ENCODE data around the gene DYNLT5. TPM values are rescaled to one million over a fixed set of nuclear protein-coding genes. Genes with fewer than 3 reads are reported as not detected.

The DYNLT5 gene
- polyA plus RNA-seq, 1 donor (not counting 4 experiments of a cell fraction or from before 2014, with no cell fraction given): not detected

GRCh38 chr1:66824771-66825170 lies 72.5 kb downstream of the DYNLT5 start:
- H3K27ac ChIP-seq (ENCODE audit: control insufficient read depth, insufficient read depth, low read length): no peak overlapping the region
- no peaks in the 10 kb centered on the region for H3K79me2 ChIP-seq (ENCODE audit: control insufficient read depth, insufficient read depth, low read length)
- TF ChIP-seq EZH2 (IDR thresholded peaks at IDR 0.05; ENCODE audit: low read length) (no peak), CTCF (optimal IDR thresholded peaks at IDR 0.05 in 1 of 3, IDR thresholded peaks at IDR 0.05 in 1 of 3, conservative IDR thresholded peaks at IDR 0.05 in 1 of 3; ENCODE audit: extremely low read depth in 1 of 3, insufficient read depth in 2 of 3, low read length in 3 of 3) (no peak)
- H4K20me1 ChIP-seq (ENCODE audit: control insufficient read depth, extremely low read depth, insufficient read depth, low read length): no peaks in the 10 kb centered on the region
- no peaks in the 10 kb centered on the region for H3K4me1 ChIP-seq (ENCODE audit: control insufficient read depth, extremely low read depth, insufficient read depth, low read length)
- no peak overlapping the region for H3K9ac ChIP-seq (ENCODE audit: control insufficient read depth, extremely low read depth, insufficient read depth, low read length)
- dilution Hi-C loops (cut with MboI; ENCODE audit: extremely low pct_ligation_motif_present, low sequenced_read_pairs): no loop called here
- no peaks in the 10 kb centered on the region for H3K9me3 ChIP-seq (ENCODE audit: control insufficient read depth, low read depth, low read length)
- no peak overlapping the region for H3K4me3 ChIP-seq (ENCODE audit: control insufficient read depth in 2 of 3, extremely low read depth in 1 of 3, insufficient read depth in 2 of 3, low read depth in 1 of 3, low read length in 3 of 3)
- H3K9me1 ChIP-seq (ENCODE audit: control insufficient read depth, extremely low read depth, insufficient read depth, low read length): no peaks in the 10 kb centered on the region
- DNase-seq (ENCODE audit: low read depth, low spot score) (no peak), FAIRE-seq (no peak)
- H2AFZ ChIP-seq (ENCODE audit: control insufficient read depth, low read length): no peak overlapping the region
- no peaks in the 10 kb centered on the region for H3K27me3 ChIP-seq (ENCODE audit: control insufficient read depth, extremely low read depth, insufficient read depth, low read length)
- no peaks in the 10 kb centered on the region for H3K36me3 ChIP-seq (ENCODE audit: control insufficient read depth in 2 of 2, extremely low read depth in 1 of 2, insufficient read depth in 2 of 2, low read length in 2 of 2)
- H3K4me2 ChIP-seq (ENCODE audit: control insufficient read depth, extremely low read depth, insufficient read depth, low read depth, low read length): no peak overlapping the region

Other genes with a start within 250 kb of the DYNLT5 start
- gene SGIP1, start 218.3 kb upstream of the DYNLT5 start, polyA plus RNA-seq: 0.02 to 0.09 TPM (median 0.05 TPM) in 3 replicates
- 0.09 TPM in 1 of 3 replicates, not detected in the others for gene INSL5, start 48.8 kb downstream of the DYNLT5 start, polyA plus RNA-seq
- 1.4 to 4.1 TPM (median 3.7 TPM) in 3 replicates for gene DNAI4, start 172.4 kb downstream of the DYNLT5 start, polyA plus RNA-seq
- 11.4 to 20.7 TPM (median 14.8 TPM) in 3 replicates for gene MIER1, start 172.5 kb downstream of the DYNLT5 start, polyA plus RNA-seq

Data from keratinocyte (primary cell).